ENCODE data around the gene PDCD2. TPM values are rescaled to one million over a fixed set of nuclear protein-coding genes. Genes with fewer than 3 reads are reported as not detected.

Gene PDCD2
- total and polyA plus RNA-seq, 2 donors (not counting 1 experiment from before 2014, with no cell fraction given) = 50.0 to 64.5 TPM

DNA sequence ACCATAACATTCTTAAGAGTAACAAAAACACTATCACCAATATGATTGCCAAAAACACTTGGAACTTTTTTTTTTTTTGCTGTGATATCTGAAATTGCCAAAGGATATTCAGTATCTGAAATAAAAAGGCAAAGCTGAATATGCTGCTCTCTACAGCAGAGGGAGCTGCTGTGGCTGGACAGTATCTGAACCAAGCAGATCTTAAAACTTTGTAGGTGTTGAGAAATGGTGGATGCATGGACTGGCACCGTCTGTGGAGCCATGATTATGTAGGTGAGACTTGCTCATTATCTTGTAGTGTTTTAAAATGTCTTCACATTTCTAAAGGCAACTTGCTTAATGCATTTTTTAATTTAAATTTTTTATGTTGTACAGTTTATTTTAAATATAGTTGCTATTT is 9.2 kb downstream of the PDCD2 start:
- no peaks in the 10 kb centered on the region for H4K20me1 ChIP-seq (ENCODE audit: control insufficient read depth, insufficient read depth, low read length, poor library complexity, severe bottlenecking)
- H3K4me1 Mint-ChIP-seq = no peaks in the 10 kb centered on the region
- intact Hi-C loops (cut with micrococcal nuclease) = no loop called here
- no peaks in the 10 kb centered on the region for H3K9me3 Mint-ChIP-seq (ENCODE audit: insufficient read depth)
- WGBS (ENCODE audit: insufficient coverage) = no CpG with 5 or more reads among the region's 1 CpG
- no peaks in the 10 kb centered on the region for H3K27me3 Mint-ChIP-seq
- no peaks in the 10 kb centered on the region for H3K27me3 ChIP-seq (replicated peaks in 1 of 4; ENCODE audit: control extremely low read depth in 1 of 4, control insufficient read depth in 3 of 4, insufficient read depth in 4 of 4, low read length in 3 of 4)
- no peak overlapping the region for H2AFZ ChIP-seq (ENCODE audit: insufficient read depth, low read depth, low read length, poor library complexity, severe bottlenecking)
- ATAC-seq (ENCODE audit: low read depth) (no peak), DNase-seq (no peak)
- H3K4me2 ChIP-seq (replicated peaks; ENCODE audit: low read depth, low read length, poor library complexity, severe bottlenecking) = no peak overlapping the region
- H3K27ac Mint-ChIP-seq = no peak overlapping the region
- H3K4me3 ChIP-seq (ENCODE audit: control extremely low read depth in 1 of 5, extremely low read depth in 1 of 5, insufficient read depth in 1 of 5, low read depth in 2 of 5, low read length in 4 of 5) = no peak overlapping the region
- no peak overlapping the region for H3K4me3 Mint-ChIP-seq
- H3K9ac ChIP-seq (ENCODE audit: low read length) = no peak overlapping the region
- H3K36me3 ChIP-seq (replicated peaks in 1 of 2; ENCODE audit: control extremely low read depth in 1 of 2, control insufficient read depth in 1 of 2, extremely low read depth in 1 of 2, insufficient read depth in 2 of 2, low read length in 1 of 2) = peaks cover 32 to 78% of the 10 kb centered on the region in 2 experiments
- H3K9me3 ChIP-seq (ENCODE audit: control extremely low read depth in 1 of 3, control insufficient read depth in 2 of 3, insufficient read depth in 1 of 3, low read length in 2 of 3) = no peaks in the 10 kb centered on the region
- ChIA-PET CTCF (no interaction called here), POLR2A (no interaction called here)
- no peak for TF ChIP-seq CTCF (IDR thresholded peaks at IDR 0.05)
- TF ChIP-seq EZH2 (IDR thresholded peaks at IDR 0.05; ENCODE audit: borderline replicate concordance, insufficient read depth, low read depth, low read length, poor library complexity, severe bottlenecking) = no peak
- no peaks in the 10 kb centered on the region for H3K79me2 ChIP-seq (ENCODE audit: control insufficient read depth, insufficient read depth, low read length)
- H3K27ac ChIP-seq (ENCODE audit: low read length in 2 of 2) = no peak overlapping the region
- H3K4me1 ChIP-seq (ENCODE audit: control insufficient read depth in 2 of 2, insufficient read depth in 2 of 2, low read length in 2 of 2) = no peaks in the 10 kb centered on the region

DNA sequence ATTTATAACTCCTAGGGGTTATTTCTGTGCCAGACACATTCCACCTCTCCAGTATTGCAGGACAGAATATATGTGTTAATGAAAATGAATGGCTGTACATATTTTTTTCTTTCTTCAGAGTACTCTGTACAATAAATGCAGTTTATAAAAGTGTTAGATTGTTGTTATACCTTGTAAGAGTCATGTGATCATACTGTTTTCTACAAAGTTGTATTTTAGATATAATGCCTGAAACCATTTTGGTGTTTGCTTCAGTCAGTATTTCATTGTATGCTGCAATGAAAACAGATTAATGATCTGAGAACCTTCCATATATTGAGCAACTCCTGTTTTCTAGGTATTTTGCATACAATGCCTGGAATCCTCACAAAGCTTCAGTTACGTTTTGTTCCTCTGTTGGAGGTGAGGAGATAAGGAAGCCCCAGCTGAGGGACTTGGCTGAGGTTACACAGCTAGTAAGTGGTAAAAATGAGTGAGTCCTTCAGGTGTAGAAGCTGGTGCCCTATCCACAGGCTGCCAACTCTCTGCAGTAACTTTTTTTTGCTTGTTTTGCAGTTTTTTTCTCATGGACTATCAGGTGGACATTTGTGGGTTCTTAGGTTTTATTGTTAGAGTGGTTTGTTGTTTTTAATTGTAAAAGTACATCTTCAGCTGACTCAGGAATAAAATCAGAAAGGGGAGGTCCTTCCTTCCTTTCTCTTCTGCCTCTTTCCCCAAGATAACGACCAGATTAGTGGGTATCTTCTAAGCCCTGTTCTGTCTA is 11.6 kb downstream of the PDCD2 start:
- intact Hi-C loops (cut with micrococcal nuclease) = no loop called here
- no peaks in the 10 kb centered on the region for H4K20me1 ChIP-seq (ENCODE audit: control insufficient read depth, insufficient read depth, low read length, poor library complexity, severe bottlenecking)
- Mint-ChIP-seq H3K4me1 (no peaks in the 10 kb centered on the region), H3K4me3 (no peak overlapping the region), H3K27me3 (no peaks in the 10 kb centered on the region), H3K9me3 (ENCODE audit: insufficient read depth) (no peaks in the 10 kb centered on the region), H3K27ac (no peak overlapping the region)
- no peak overlapping the region for H3K4me3 ChIP-seq (ENCODE audit: control extremely low read depth in 1 of 5, extremely low read depth in 1 of 5, insufficient read depth in 1 of 5, low read depth in 2 of 5, low read length in 4 of 5)
- H3K79me2 ChIP-seq (ENCODE audit: control insufficient read depth, insufficient read depth, low read length) = no peaks in the 10 kb centered on the region
- H3K4me2 ChIP-seq (replicated peaks; ENCODE audit: low read depth, low read length, poor library complexity, severe bottlenecking) = no peak overlapping the region
- no CpG with 5 or more reads among the region's 2 CpGs for WGBS (ENCODE audit: insufficient coverage)
- H3K9me3 ChIP-seq (ENCODE audit: control extremely low read depth in 1 of 3, control insufficient read depth in 2 of 3, insufficient read depth in 1 of 3, low read length in 2 of 3) = no peaks in the 10 kb centered on the region
- CTCF ChIA-PET = no interaction called here
- H3K4me1 ChIP-seq (ENCODE audit: control insufficient read depth in 2 of 2, insufficient read depth in 2 of 2, low read length in 2 of 2) = no peaks in the 10 kb centered on the region
- no peak for TF ChIP-seq EZH2 (IDR thresholded peaks at IDR 0.05; ENCODE audit: borderline replicate concordance, insufficient read depth, low read depth, low read length, poor library complexity, severe bottlenecking)
- TF ChIP-seq CTCF (IDR thresholded peaks at IDR 0.05) = no peak
- no peaks in the 10 kb centered on the region for H3K27me3 ChIP-seq (replicated peaks in 1 of 4; ENCODE audit: control extremely low read depth in 1 of 4, control insufficient read depth in 3 of 4, insufficient read depth in 4 of 4, low read length in 3 of 4)
- H3K36me3 ChIP-seq (replicated peaks in 1 of 2; ENCODE audit: control extremely low read depth in 1 of 2, control insufficient read depth in 1 of 2, extremely low read depth in 1 of 2, insufficient read depth in 2 of 2, low read length in 1 of 2) = peaks cover 29 to 75% of the 10 kb centered on the region in 2 experiments
- no peak overlapping the region for H3K9ac ChIP-seq (ENCODE audit: low read length)
- no peak overlapping the region for H2AFZ ChIP-seq (ENCODE audit: insufficient read depth, low read depth, low read length, poor library complexity, severe bottlenecking)
- no peak for DNase-seq
- no peak for ATAC-seq (ENCODE audit: low read depth)
- no peak overlapping the region for H3K27ac ChIP-seq (ENCODE audit: low read length in 2 of 2)
- POLR2A ChIA-PET = no interaction called here
